A549 (cell line): ENCODE data around the gene ERAL1. TPM values are rescaled to one million over a fixed set of nuclear protein-coding genes. Genes with fewer than 3 reads are reported as not detected.
"Not testable (repeated sequence)": the region's sequence is repeated elsewhere in the genome, so short reads cannot be mapped to it uniquely, and the experiment has no call there.

ENCODE experiments used
- ATAC-seq, 2 experiments: fragments of 200-7000 bp in 1 of 2; fragments of >200 bp in 1 of 2; cut with Nextera tagmentation in 1 of 2; cut with Tn5 transposase in 1 of 2; 3 replicates each; pipeline versions ENCODE4 v1.8.0 to v1.9.1; 2018 to 2020; ENCODE audit warnings: mild to moderate bottlenecking in 1 of 2, moderate library complexity in 1 of 2
- CTCF ChIA-PET: fragments of 300-600 bp; sonication (Branson Sonifier 250); formaldehyde crosslinking; extraction: SDS; loops from one replicate; lab custom pipeline; 2021; ENCODE audit warnings: antibody characterized with exemption, inconsistent platforms; lab: Yijun Ruan, JAX
- POLR2A ChIA-PET: fragments of 350-600 bp; formaldehyde crosslinking; extraction: SDS; loops from one replicate; lab custom pipeline; 2021; ENCODE audit warnings: antibody characterized with exemption, inconsistent platforms; lab: Yijun Ruan, JAX
- DNase-seq, 2 experiments: peaks; one replicate each; pipeline versions ENCODE4 v3.0.0 to v3.0.0-alpha.2; 2011 to 2016; ENCODE audit warnings: low read depth in 1 of 2, low spot score in 1 of 2
- FAIRE-seq: peaks from 2 replicates; lab custom pipeline; 2011; peaks lifted over from hg19 to GRCh38; lab: Jason Lieb, UNC
- H3K27ac ChIP-seq, 2 experiments: fragments of >200 bp; sonication (Bioruptor Twin); formaldehyde crosslinking; 3 replicates each; pipeline ENCODE4 v1.5.1; 2016 to 2017
- H3K4me1 ChIP-seq: fragments of >200 bp; sonication (Bioruptor Twin); formaldehyde crosslinking; 3 replicates; pipeline ENCODE4 v1.6.1; 2016
- H3K4me2 ChIP-seq: fragments of >200 bp; sonication (Bioruptor Twin); formaldehyde crosslinking; 3 replicates; pipeline ENCODE4 v1.6.1; 2016
- H3K4me3 ChIP-seq: fragments of >200 bp; sonication (Bioruptor Twin); formaldehyde crosslinking; 3 replicates; pipeline ENCODE4 v1.5.1; 2016
- H3K9me3 ChIP-seq: fragments of >200 bp; sonication (Bioruptor Twin); formaldehyde crosslinking; 3 replicates; pipeline ENCODE4 v1.6.1; 2016
- CBX8 ChIP-seq: fragments of 200-600 bp; sonication (generic); IDR thresholded peaks from 2 replicates; pipeline ENCODE4 v1.6.1; 2016
- EHF ChIP-seq: fragments of 250-450 bp; sonication (Bioruptor Pico); IDR thresholded peaks from 2 replicates; pipeline ENCODE4 v1.5.0; 2020; ENCODE audit warnings: mild to moderate bottlenecking
- ELK1 ChIP-seq: fragments of 150-350 bp; IDR thresholded peaks from 2 replicates; pipeline ENCODE4 v1.6.1; 2014; ENCODE audit warnings: low read depth, mild to moderate bottlenecking, low read length
- HDAC2 ChIP-seq: fragments of 200-600 bp; sonication (generic); IDR thresholded peaks from 2 replicates; pipeline ENCODE4 v1.6.1; 2016
- HEYL ChIP-seq: fragments of 250-450 bp; sonication (Bioruptor Pico); IDR thresholded peaks from 2 replicates; pipeline ENCODE4 v1.8.0; 2021; ENCODE audit warnings: mild to moderate bottlenecking, moderate library complexity
- HMGXB4 ChIP-seq: fragments of 250-450 bp; sonication (Bioruptor Pico); IDR thresholded peaks from 2 replicates; pipeline ENCODE4 v1.5.0; 2021; ENCODE audit warnings: mild to moderate bottlenecking, moderate library complexity, borderline replicate concordance
- JUNB ChIP-seq: fragments of >200 bp; sonication (Bioruptor Twin); formaldehyde crosslinking; IDR thresholded peaks from 2 replicates; pipeline ENCODE4 v1.6.1; 2016
- NR3C1 ChIP-seq: fragments of >200 bp; sonication (Bioruptor Twin); formaldehyde crosslinking; IDR thresholded peaks from 3 replicates; pipeline ENCODE4 v1.6.1; 2017
- PHF8 ChIP-seq: fragments of 200-600 bp; sonication (generic); IDR thresholded peaks from 2 replicates; pipeline ENCODE4 v1.6.1; 2016; ENCODE audit warnings: low read depth, mild to moderate bottlenecking, antibody characterized with exemption, moderate library complexity, borderline replicate concordance
- POLR2A ChIP-seq: IDR thresholded peaks from 2 replicates; pipeline ENCODE4 v1.6.1; 2012; ENCODE audit warnings: mild to moderate bottlenecking, low read length
- RNF2 ChIP-seq: fragments of 200-600 bp; sonication (generic); IDR thresholded peaks from 2 replicates; pipeline ENCODE4 v1.6.1; 2016; ENCODE audit warnings: low read depth, mild to moderate bottlenecking, antibody characterized with exemption, moderate library complexity, borderline replicate concordance
- SREBF2 ChIP-seq: fragments of 450-650 bp; IDR thresholded peaks from 2 replicates; pipeline ENCODE4 v1.6.1; 2014; ENCODE audit warnings: mild to moderate bottlenecking, moderate library complexity
- TFCP2L1 ChIP-seq: fragments of 250-450 bp; sonication (Bioruptor Pico); IDR thresholded peaks from 2 replicates; pipeline ENCODE4 v1.5.0; 2021; ENCODE audit warnings: mild to moderate bottlenecking
- USF2 ChIP-seq: fragments of 450-650 bp; IDR thresholded peaks from 2 replicates; pipeline ENCODE4 v1.6.1; 2014; ENCODE audit warnings: antibody characterized with exemption
- ZC3H11A ChIP-seq: fragments of 450-650 bp; IDR thresholded peaks from 2 replicates; pipeline ENCODE4 v1.6.1; 2014; ENCODE audit warnings: antibody characterized with exemption, mild to moderate bottlenecking
- ZFP36 ChIP-seq: fragments of 450-650 bp; IDR thresholded peaks from 2 replicates; pipeline ENCODE4 v1.6.1; 2014; ENCODE audit warnings: borderline replicate concordance; ENCODE audit not compliant: partially characterized antibody
- ZNF302 ChIP-seq: fragments of 250-450 bp; sonication (Bioruptor Pico); IDR thresholded peaks from 2 replicates; pipeline ENCODE4 v1.9.0; 2021; ENCODE audit warnings: inconsistent platforms, mild to moderate bottlenecking, moderate library complexity
- ZSCAN20 ChIP-seq: fragments of 250-450 bp; sonication (Bioruptor Pico); IDR thresholded peaks from 2 replicates; pipeline ENCODE4 v1.8.0; 2022; ENCODE audit warnings: mild to moderate bottlenecking, moderate library complexity
- WGBS: methylation state at CpG from one replicate; pipeline ENCODE4 v1.1.6; 2017; ENCODE audit errors: missing lambda C conversion rate; 5-methylcytosine and 5-hydroxymethylcytosine counted together
- polyA plus RNA-seq, 4 experiments: library from polyadenylated mRNA; depleted of rRNA in 3 of 4; stranded (reverse); fragments of >200 nt; fragmentation: RNase III in 1 of 4; extraction: RNeasy Plus Mini Kit Qiagen cat#74134 plus additional on column Dnase treatment in 1 of 4; gene quantifications; 2 replicates in 3 of 4; 3 replicates in 1 of 4; pipeline ENCODE4 v1.2.3, GENCODE V29; 2011 to 2017
- TF ChIP-seq, protein P1 (sequence below): fragments of 200-600 bp; sonication (generic); IDR thresholded peaks from 2 replicates; pipeline ENCODE4 v1.6.1; 2016; ENCODE audit warnings: antibody characterized with exemption, mild to moderate bottlenecking, moderate library complexity
- TF ChIP-seq, protein P2 (sequence below): IDR thresholded peaks from 2 replicates; pipeline ENCODE4 v1.6.1; 2012

ERAL1 gene
- polyA plus RNA-seq, 2 of the 4 experiments (the other 2 are of a cell fraction), result 78.9 to 88.3 TPM

- no peak overlapping the region for H3K27ac ChIP-seq
- no peak overlapping the region for H3K4me2 ChIP-seq
- CTCF ChIA-PET, result interaction anchor here (1.0 to 3.2 kb wide), 8 partner anchors 9 to 148 kb away, joined by 3 to 11 read pairs (median 4); partner anchors contain the start of genes DHRS13 and TLCD1
- H3K4me3 ChIP-seq, result no peak overlapping the region
- ATAC-seq (no peak), FAIRE-seq (no peak), DNase-seq (no peak)
- TF ChIP-seq ZSCAN20 (CRISPR knock-in tag) (no peak), RNF2 (no peak), HMGXB4 (CRISPR knock-in tag) (no peak), CBX8 (no peak), ZNF302 (no peak), HDAC2 (no peak), JUNB (no peak), SREBF2 (no peak)
- TF ChIP-seq, protein P1, sequence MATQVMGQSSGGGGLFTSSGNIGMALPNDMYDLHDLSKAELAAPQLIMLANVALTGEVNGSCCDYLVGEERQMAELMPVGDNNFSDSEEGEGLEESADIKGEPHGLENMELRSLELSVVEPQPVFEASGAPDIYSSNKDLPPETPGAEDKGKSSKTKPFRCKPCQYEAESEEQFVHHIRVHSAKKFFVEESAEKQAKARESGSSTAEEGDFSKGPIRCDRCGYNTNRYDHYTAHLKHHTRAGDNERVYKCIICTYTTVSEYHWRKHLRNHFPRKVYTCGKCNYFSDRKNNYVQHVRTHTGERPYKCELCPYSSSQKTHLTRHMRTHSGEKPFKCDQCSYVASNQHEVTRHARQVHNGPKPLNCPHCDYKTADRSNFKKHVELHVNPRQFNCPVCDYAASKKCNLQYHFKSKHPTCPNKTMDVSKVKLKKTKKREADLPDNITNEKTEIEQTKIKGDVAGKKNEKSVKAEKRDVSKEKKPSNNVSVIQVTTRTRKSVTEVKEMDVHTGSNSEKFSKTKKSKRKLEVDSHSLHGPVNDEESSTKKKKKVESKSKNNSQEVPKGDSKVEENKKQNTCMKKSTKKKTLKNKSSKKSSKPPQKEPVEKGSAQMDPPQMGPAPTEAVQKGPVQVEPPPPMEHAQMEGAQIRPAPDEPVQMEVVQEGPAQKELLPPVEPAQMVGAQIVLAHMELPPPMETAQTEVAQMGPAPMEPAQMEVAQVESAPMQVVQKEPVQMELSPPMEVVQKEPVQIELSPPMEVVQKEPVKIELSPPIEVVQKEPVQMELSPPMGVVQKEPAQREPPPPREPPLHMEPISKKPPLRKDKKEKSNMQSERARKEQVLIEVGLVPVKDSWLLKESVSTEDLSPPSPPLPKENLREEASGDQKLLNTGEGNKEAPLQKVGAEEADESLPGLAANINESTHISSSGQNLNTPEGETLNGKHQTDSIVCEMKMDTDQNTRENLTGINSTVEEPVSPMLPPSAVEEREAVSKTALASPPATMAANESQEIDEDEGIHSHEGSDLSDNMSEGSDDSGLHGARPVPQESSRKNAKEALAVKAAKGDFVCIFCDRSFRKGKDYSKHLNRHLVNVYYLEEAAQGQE, result no peak
- no peaks in the 10 kb centered on the region for H3K4me1 ChIP-seq
- POLR2A ChIA-PET, result no interaction called here
- no peaks in the 10 kb centered on the region for H3K9me3 ChIP-seq
- 94% methylated on average over 3 of the region's 3 CpGs for WGBS
Measured at GRCh38 chr17:28874750-28875149, 19.9 kb downstream of the ERAL1 start.

DNA sequence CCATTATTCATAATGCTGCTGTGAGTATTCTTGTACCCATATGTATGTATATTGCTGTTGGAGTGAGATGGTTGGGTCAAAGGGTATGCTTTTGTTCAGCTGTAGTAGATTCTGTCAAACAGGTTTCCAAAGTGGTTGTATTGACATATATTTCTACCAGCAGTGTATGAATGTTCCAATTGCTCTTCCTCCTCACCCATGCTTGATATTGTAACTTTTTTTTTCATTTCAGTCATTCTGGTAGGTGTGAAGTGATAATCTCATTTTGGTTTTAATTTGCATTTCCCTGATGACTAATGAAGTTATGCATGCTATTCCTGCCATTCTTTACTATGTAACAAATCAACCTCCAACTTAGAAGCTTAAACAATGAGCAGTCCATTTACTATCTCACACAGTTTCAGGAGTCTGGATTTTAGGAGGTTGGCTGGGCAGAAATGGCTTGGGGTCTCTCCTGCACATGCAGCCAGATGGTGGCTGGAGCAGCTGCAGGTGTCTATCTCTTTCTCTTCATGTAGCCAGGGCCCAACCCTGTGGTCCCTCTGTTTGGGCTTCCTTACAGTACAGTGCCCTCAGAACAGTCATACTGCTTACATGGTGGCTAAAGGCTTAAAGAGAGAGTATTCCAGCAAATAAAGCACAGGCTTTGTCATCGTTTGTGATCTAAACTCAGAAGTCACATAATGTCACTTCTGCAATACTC is 21.2 kb downstream of the ERAL1 start:
- Histone ChIP-seq H3K9me3 (no peaks in the 10 kb centered on the region), H3K4me1 (no peaks in the 10 kb centered on the region), H3K27ac (no peak overlapping the region), H3K4me3 (no peak overlapping the region), H3K4me2 (no peak overlapping the region)
- DNase-seq, result no peak
- TF ChIP-seq ZC3H11A (no peak), EHF (CRISPR knock-in tag) (no peak), HDAC2 (no peak), NR3C1 (no peak), PHF8 (no peak), TFCP2L1 (CRISPR knock-in tag) (no peak), POLR2A (no peak), JUNB (no peak), HEYL (no peak), USF2 (no peak), ZFP36 (no peak), ELK1 (no peak)
- TF ChIP-seq, protein P2, sequence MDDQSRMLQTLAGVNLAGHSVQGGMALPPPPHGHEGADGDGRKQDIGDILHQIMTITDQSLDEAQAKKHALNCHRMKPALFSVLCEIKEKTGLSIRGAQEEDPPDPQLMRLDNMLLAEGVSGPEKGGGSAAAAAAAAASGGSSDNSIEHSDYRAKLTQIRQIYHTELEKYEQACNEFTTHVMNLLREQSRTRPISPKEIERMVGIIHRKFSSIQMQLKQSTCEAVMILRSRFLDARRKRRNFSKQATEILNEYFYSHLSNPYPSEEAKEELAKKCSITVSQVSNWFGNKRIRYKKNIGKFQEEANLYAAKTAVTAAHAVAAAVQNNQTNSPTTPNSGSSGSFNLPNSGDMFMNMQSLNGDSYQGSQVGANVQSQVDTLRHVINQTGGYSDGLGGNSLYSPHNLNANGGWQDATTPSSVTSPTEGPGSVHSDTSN, result no peak
- POLR2A ChIA-PET, result no interaction called here
- no peak for ATAC-seq
- CTCF ChIA-PET, result interaction anchor here (1.2 to 3.2 kb wide), 4 partner anchors 27 to 149 kb away, joined by 3 to 11 read pairs (median 6); partner anchors contain the start of genes DHRS13 and TLCD1
- FAIRE-seq, result no peak
- 59% methylated on average over 1 of the region's 1 CpG for WGBS

GRCh38 chr17:28877150-28877711 is 22.4 kb downstream of the ERAL1 start:
- H3K27ac ChIP-seq, FAIRE-seq, H3K9me3 ChIP-seq, H3K4me2 ChIP-seq, DNase-seq, H3K4me3 ChIP-seq, H3K4me1 ChIP-seq, ATAC-seq: not testable (repeated sequence)
- WGBS, result 83% methylated on average over 6 of the region's 6 CpGs
- POLR2A ChIA-PET, result interaction anchor here (0.7 kb wide), 1 partner anchor 10 kb away, joined by 5 read pairs; no protein-coding TSS in a partner anchor
- CTCF ChIA-PET, result interaction anchor here (1.5 to 4.1 kb wide), 2 partner anchors 21 to 26 kb away, joined by 3 to 20 read pairs; partner anchors contain the start of genes DHRS13 and FLOT2
